Liver (tissue), 9 donors: ENCODE data around the gene CSTA. TPM values are rescaled to one million over a fixed set of nuclear protein-coding genes. Genes with fewer than 3 reads are reported as not detected.

ENCODE experiments used
- DNase-seq: peaks from one replicate; pipeline ENCODE4 v3.0.0-alpha.2; 2017; ENCODE audit warnings: low spot score
- H3K27ac ChIP-seq, 2 donors: one replicate each; pipeline ENCODE4 v1.7.0; 2013; ENCODE audit warnings: inconsistent platforms in 2 of 2, low read length in 2 of 2, control low read depth in 1 of 2, low read depth in 1 of 2, mild to moderate bottlenecking in 1 of 2
- H3K27me3 ChIP-seq, 4 donors: one replicate each; pipeline versions ENCODE4 v1.6.1 to v1.7.0; 2013; ENCODE audit warnings: low read length in 3 of 4, inconsistent platforms in 1 of 4, mild to moderate bottlenecking in 1 of 4, moderate library complexity in 1 of 4; ENCODE audit not compliant: control insufficient read depth in 4 of 4, insufficient read depth in 4 of 4
- H3K36me3 ChIP-seq, 4 donors: one replicate each; pipeline versions ENCODE4 v1.6.1 to v1.7.0; 2013; ENCODE audit warnings: low read length in 3 of 4, mild to moderate bottlenecking in 3 of 4, low read depth in 1 of 4, moderate library complexity in 1 of 4; ENCODE audit not compliant: control insufficient read depth in 4 of 4, insufficient read depth in 3 of 4
- H3K4me1 ChIP-seq, 4 donors: one replicate each; pipeline versions ENCODE4 v1.6.1 to v1.7.0; 2013; ENCODE audit warnings: low read length in 3 of 4, mild to moderate bottlenecking in 3 of 4, moderate library complexity in 1 of 4; ENCODE audit not compliant: control insufficient read depth in 4 of 4, insufficient read depth in 4 of 4
- H3K4me3 ChIP-seq, 3 donors: one replicate each; pipeline versions ENCODE4 v1.6.1 to v1.7.0; 2013; ENCODE audit warnings: low read length in 3 of 3, control low read depth in 1 of 3, low read depth in 1 of 3, mild to moderate bottlenecking in 1 of 3
- H3K9ac ChIP-seq, 2 donors: one replicate each; pipeline ENCODE4 v1.7.0; 2013; ENCODE audit warnings: low read length in 2 of 2, mild to moderate bottlenecking in 2 of 2, moderate library complexity in 2 of 2, control low read depth in 1 of 2, low read depth in 1 of 2
- H3K9me3 ChIP-seq, 4 donors: one replicate each; pipeline versions ENCODE4 v1.6.1 to v1.7.0; 2013; ENCODE audit warnings: low read length in 3 of 4; ENCODE audit not compliant: control insufficient read depth in 4 of 4
- EGR1 ChIP-seq, 2 donors: IDR thresholded peaks; 2 replicates each; pipeline ENCODE4 v1.6.1; 2016 to 2018; ENCODE audit warnings: antibody characterized with exemption in 2 of 2, low read depth in 2 of 2
- FOXA1 ChIP-seq: IDR thresholded peaks from 2 replicates; pipeline ENCODE4 v1.6.1; 2016; ENCODE audit warnings: antibody characterized with exemption
- FOXA2 ChIP-seq: IDR thresholded peaks from 2 replicates; pipeline ENCODE4 v1.6.1; 2016; ENCODE audit warnings: antibody characterized with exemption
- GABPA ChIP-seq, 2 donors: IDR thresholded peaks in 1 of 2; conservative IDR thresholded peaks in 1 of 2; 2 replicates each; pipeline ENCODE4 v1.6.1; 2016; ENCODE audit warnings: antibody characterized with exemption in 2 of 2, mild to moderate bottlenecking in 1 of 2, moderate library complexity in 1 of 2
- HNF4A ChIP-seq, 2 donors: conservative IDR thresholded peaks; 2 replicates each; pipeline ENCODE4 v1.6.1; 2016; ENCODE audit warnings: antibody characterized with exemption in 2 of 2, mild to moderate bottlenecking in 2 of 2
- HNF4G ChIP-seq: IDR thresholded peaks from 2 replicates; pipeline ENCODE4 v1.6.1; 2016; ENCODE audit warnings: antibody characterized with exemption
- JUND ChIP-seq, 2 donors: IDR thresholded peaks; 2 replicates each; pipeline ENCODE4 v1.6.1; 2016; ENCODE audit warnings: antibody characterized with exemption in 2 of 2
- MAX ChIP-seq: IDR thresholded peaks from 2 replicates; pipeline ENCODE4 v1.6.1; 2016; ENCODE audit warnings: antibody characterized with exemption
- NR2F2 ChIP-seq: IDR thresholded peaks from 2 replicates; pipeline ENCODE4 v1.6.1; 2016; ENCODE audit warnings: antibody characterized with exemption
- RAD21 ChIP-seq, 2 donors: IDR thresholded peaks; 2 replicates each; pipeline ENCODE4 v1.6.1; 2016; ENCODE audit warnings: antibody characterized with exemption in 2 of 2, mild to moderate bottlenecking in 2 of 2
- REST ChIP-seq: IDR thresholded peaks from 2 replicates; pipeline ENCODE4 v1.6.1; 2016; ENCODE audit warnings: antibody characterized with exemption, mild to moderate bottlenecking
- RXRA ChIP-seq, 2 donors: IDR thresholded peaks; 2 replicates each; pipeline ENCODE4 v1.6.1; 2017 to 2018; ENCODE audit warnings: antibody characterized with exemption in 2 of 2, mild to moderate bottlenecking in 1 of 2
- SP1 ChIP-seq: IDR thresholded peaks from 2 replicates; pipeline ENCODE4 v1.6.1; 2018; ENCODE audit warnings: antibody characterized with exemption, mild to moderate bottlenecking
- TAF1 ChIP-seq: conservative IDR thresholded peaks from 2 replicates; pipeline ENCODE4 v1.6.1; 2016; ENCODE audit warnings: antibody characterized with exemption, mild to moderate bottlenecking
- YY1 ChIP-seq: IDR thresholded peaks from 2 replicates; pipeline ENCODE4 v1.6.1; 2016; ENCODE audit warnings: antibody characterized with exemption, mild to moderate bottlenecking
- WGBS: extraction: QIAGEN DNeasy Blood & Tissue Kit; methylation state at CpG from one replicate; pipeline ENCODE4 v1.1.7; 2013; 5-methylcytosine and 5-hydroxymethylcytosine counted together
- polyA plus RNA-seq, 2 donors: library from polyadenylated mRNA; stranded (reverse) in 1 of 2; unstranded in 1 of 2; fragments of 200-250 nt in 1 of 2; fragments of >200 nt in 1 of 2; fragmentation: Nextera tagmentation in 1 of 2; extraction: Ambion mirVana in 1 of 2; gene quantifications; one replicate each; pipeline versions ENCODE4 v1.2.1 to v1.2.3, GENCODE V29; 2013 to 2015
- total RNA-seq, 2 donors: library from RNA; depleted of rRNA; stranded (reverse); fragments of >200 nt; gene quantifications; one replicate each; pipeline ENCODE4 v1.2.3, GENCODE V29; 2014
- TF ChIP-seq, protein P1 (sequence below): IDR thresholded peaks from 2 replicates; pipeline ENCODE4 v1.6.1; 2016; ENCODE audit warnings: antibody characterized with exemption
- TF ChIP-seq, protein P2 (sequence below): fragments of 150-350 bp; IDR thresholded peaks from 2 replicates; pipeline ENCODE4 v1.5.1; 2017; ENCODE audit warnings: improper control_type of control experiment, low read depth, low read length; ENCODE audit not compliant: missing input control
- donor health status: healthy.
- donor health status: healthy.
- donor health status: healthy.
- donor health status: healthy.
- donor health status: healthy.

The CSTA gene
- total and polyA plus RNA-seq, 4 donors, result 1.5 to 6.6 (median 4.0) TPM

- H3K9me3 ChIP-seq, result peaks cover 0 to 7% (median 0%) of the 10 kb centered on the region in 4 donors
- no peaks in the 10 kb centered on the region for H3K27me3 ChIP-seq
- no peak overlapping the region for H3K4me3 ChIP-seq
- TF ChIP-seq GABPA (IDR thresholded peaks at IDR 0.05 in 1 of 2, conservative IDR thresholded peaks at IDR 0.05 in 1 of 2), result no peak
- TF ChIP-seq HNF4G, result no peak
- TF ChIP-seq, protein P1, sequence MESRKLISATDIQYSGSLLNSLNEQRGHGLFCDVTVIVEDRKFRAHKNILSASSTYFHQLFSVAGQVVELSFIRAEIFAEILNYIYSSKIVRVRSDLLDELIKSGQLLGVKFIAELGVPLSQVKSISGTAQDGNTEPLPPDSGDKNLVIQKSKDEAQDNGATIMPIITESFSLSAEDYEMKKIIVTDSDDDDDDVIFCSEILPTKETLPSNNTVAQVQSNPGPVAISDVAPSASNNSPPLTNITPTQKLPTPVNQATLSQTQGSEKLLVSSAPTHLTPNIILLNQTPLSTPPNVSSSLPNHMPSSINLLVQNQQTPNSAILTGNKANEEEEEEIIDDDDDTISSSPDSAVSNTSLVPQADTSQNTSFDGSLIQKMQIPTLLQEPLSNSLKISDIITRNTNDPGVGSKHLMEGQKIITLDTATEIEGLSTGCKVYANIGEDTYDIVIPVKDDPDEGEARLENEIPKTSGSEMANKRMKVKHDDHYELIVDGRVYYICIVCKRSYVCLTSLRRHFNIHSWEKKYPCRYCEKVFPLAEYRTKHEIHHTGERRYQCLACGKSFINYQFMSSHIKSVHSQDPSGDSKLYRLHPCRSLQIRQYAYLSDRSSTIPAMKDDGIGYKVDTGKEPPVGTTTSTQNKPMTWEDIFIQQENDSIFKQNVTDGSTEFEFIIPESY, result no peak
- TF ChIP-seq, protein P2, sequence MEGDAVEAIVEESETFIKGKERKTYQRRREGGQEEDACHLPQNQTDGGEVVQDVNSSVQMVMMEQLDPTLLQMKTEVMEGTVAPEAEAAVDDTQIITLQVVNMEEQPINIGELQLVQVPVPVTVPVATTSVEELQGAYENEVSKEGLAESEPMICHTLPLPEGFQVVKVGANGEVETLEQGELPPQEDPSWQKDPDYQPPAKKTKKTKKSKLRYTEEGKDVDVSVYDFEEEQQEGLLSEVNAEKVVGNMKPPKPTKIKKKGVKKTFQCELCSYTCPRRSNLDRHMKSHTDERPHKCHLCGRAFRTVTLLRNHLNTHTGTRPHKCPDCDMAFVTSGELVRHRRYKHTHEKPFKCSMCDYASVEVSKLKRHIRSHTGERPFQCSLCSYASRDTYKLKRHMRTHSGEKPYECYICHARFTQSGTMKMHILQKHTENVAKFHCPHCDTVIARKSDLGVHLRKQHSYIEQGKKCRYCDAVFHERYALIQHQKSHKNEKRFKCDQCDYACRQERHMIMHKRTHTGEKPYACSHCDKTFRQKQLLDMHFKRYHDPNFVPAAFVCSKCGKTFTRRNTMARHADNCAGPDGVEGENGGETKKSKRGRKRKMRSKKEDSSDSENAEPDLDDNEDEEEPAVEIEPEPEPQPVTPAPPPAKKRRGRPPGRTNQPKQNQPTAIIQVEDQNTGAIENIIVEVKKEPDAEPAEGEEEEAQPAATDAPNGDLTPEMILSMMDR, result no peak
- TF ChIP-seq EGR1 (IDR thresholded peaks at IDR 0.05; ENCODE audit: low read depth in 2 of 2), result no peak
- no peak for TF ChIP-seq TAF1
- TF ChIP-seq JUND (IDR thresholded peaks at IDR 0.05), result no peak
- TF ChIP-seq RXRA (IDR thresholded peaks at IDR 0.05), result no peak
- TF ChIP-seq FOXA1, result no peak
- no peak for TF ChIP-seq RAD21 (IDR thresholded peaks at IDR 0.05)
- no peak for TF ChIP-seq HNF4A (conservative IDR thresholded peaks at IDR 0.05)
- TF ChIP-seq MAX, result no peak
- no peak for TF ChIP-seq YY1
- TF ChIP-seq SP1, result no peak
- H3K9ac ChIP-seq, result no peak overlapping the region
- no peak for DNase-seq
- no peaks in the 10 kb centered on the region for H3K36me3 ChIP-seq
- no peak overlapping the region for H3K27ac ChIP-seq
- no peaks in the 10 kb centered on the region for H3K4me1 ChIP-seq
- 87% methylated on average over 5 of the region's 5 CpGs for WGBS
Measured at GRCh38 chr3:122316368-122316767, 8.7 kb upstream of the CSTA start.

- H3K9ac ChIP-seq, result no peak overlapping the region
- TF ChIP-seq FOXA2 (no peak), REST (no peak), HNF4A (conservative IDR thresholded peaks at IDR 0.05) (no peak), MAX (no peak), GABPA (IDR thresholded peaks at IDR 0.05 in 1 of 2, conservative IDR thresholded peaks at IDR 0.05 in 1 of 2) (no peak), NR2F2 (no peak), FOXA1 (no peak), RAD21 (IDR thresholded peaks at IDR 0.05) (no peak), YY1 (no peak), JUND (IDR thresholded peaks at IDR 0.05) (no peak), HNF4G (no peak), RXRA (IDR thresholded peaks at IDR 0.05) (no peak), EGR1 (IDR thresholded peaks at IDR 0.05; ENCODE audit: low read depth in 2 of 2) (no peak), SP1 (no peak)
- TF ChIP-seq, protein P2, result no peak
- no peaks in the 10 kb centered on the region for H3K27me3 ChIP-seq
- no peak for DNase-seq
- 97% methylated on average over 2 of the region's 2 CpGs for WGBS
- H3K36me3 ChIP-seq, result no peaks in the 10 kb centered on the region
- peaks cover 0 to 7% (median 0%) of the 10 kb centered on the region in 4 donors for H3K9me3 ChIP-seq
- no peaks in the 10 kb centered on the region for H3K4me1 ChIP-seq
- H3K27ac ChIP-seq, result no peak overlapping the region
- H3K4me3 ChIP-seq, result no peak overlapping the region
Measured at GRCh38 chr3:122318620-122319019, 6.4 kb upstream of the CSTA start.
